ENCODE data around the gene SLFNL1.

SLFNL1 gene

DNA sequence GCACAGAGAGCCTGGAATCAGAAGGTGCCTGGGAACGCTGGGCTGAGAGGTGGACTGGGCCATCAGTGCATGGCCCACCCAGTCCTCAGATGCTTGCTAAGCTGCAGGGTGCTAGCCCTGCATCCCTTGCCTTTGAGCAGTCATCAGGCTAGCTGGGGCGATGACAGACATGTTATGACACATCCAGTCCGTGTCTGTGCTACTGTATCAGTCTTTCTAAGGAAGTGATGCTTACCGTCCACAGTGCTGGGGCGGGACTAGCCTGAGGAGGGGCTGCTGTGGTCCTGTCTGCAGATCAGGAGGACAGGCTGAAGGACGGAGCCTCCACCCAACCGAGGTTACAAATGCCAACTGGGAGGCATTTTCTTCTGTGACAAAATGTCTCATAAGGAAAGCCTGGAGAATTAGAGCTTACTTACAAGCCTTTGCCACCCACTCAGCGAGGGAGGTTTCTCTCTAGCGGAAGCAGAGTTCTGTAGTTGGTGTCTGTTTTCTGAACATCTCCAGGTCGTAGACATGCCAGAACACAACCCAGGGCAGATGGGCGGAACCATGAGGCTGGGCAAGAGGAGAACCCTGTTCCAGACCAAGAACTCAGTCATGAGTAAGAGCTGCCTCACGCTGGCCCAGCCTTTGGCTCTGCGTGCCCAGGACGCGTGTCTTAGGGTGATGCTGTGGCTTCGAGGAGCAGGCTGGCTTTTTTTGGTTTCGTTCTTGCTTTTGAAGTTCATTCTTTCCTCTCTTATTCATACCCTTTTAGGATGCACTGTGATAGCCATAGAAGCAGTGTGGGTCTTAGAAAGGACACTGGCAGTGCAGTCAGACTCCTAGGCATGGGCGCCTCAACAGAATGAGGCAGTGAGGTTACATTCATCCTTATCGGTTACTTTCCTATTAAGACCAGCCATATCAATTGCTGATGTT, 14.3 kb downstream of the SLFNL1 start:
- TF ChIP-seq, protein P1, sequence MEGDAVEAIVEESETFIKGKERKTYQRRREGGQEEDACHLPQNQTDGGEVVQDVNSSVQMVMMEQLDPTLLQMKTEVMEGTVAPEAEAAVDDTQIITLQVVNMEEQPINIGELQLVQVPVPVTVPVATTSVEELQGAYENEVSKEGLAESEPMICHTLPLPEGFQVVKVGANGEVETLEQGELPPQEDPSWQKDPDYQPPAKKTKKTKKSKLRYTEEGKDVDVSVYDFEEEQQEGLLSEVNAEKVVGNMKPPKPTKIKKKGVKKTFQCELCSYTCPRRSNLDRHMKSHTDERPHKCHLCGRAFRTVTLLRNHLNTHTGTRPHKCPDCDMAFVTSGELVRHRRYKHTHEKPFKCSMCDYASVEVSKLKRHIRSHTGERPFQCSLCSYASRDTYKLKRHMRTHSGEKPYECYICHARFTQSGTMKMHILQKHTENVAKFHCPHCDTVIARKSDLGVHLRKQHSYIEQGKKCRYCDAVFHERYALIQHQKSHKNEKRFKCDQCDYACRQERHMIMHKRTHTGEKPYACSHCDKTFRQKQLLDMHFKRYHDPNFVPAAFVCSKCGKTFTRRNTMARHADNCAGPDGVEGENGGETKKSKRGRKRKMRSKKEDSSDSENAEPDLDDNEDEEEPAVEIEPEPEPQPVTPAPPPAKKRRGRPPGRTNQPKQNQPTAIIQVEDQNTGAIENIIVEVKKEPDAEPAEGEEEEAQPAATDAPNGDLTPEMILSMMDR (IDR thresholded peaks at IDR 0.05; ENCODE audit: borderline replicate concordance, insufficient read depth, low read depth, low read length) = no peak
- no peak overlapping the region for H3K4me3 ChIP-seq (ENCODE audit: low read depth, low read length)

DNA sequence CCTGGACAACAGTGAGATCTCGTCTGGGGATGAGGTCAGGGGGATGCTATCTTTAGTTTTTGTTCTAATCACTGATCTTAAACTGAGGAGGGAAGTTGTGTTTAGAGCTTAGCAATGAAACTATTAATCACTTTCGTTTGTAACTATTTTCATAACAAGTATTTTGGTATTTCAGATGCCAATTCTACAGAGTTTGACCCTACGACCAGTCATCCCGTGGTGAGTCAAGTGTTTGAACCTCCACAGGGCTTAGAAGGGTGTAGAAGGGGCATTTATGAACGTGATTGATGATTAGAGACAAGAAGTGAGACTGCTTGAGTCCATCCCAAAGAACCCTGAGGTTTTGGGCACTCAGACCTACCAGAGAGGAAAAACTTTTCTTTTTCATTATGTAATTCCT, 15.6 kb downstream of the SLFNL1 start:
- H3K4me3 ChIP-seq (ENCODE audit: low read depth, low read length) = no peak overlapping the region
- TF ChIP-seq, protein P1 (IDR thresholded peaks at IDR 0.05; ENCODE audit: borderline replicate concordance, insufficient read depth, low read depth, low read length) = no peak

DNA sequence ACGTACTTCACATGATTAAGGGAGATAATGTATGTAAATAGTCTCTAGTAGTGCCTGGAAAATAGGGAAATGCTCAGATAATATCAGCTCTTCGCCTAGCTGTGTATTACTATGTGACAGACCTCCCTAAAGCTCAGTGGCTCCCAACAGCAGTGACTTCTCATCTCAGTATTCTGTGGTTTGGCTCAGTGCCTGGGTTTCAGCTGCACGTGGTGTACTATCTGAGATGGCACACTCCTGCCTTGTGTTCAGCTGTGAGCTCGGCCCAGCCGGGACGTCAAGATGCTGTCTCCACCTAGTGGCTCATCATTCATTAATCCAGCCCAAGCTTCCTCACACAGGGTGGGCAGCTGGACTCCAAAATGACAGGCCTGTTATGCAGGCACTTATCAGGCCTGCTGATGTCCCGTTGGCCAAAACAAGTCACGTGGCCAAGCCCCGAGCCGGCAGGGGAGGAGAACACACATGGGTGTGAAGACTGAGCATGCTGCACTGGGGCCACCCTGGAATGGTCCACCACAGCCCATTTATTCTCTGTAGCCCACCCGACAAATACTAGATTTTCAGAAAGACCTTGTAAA, 17.8 kb downstream of the SLFNL1 start:
- TF ChIP-seq, protein P1 (IDR thresholded peaks at IDR 0.05; ENCODE audit: borderline replicate concordance, insufficient read depth, low read depth, low read length) = peak; percentile 63
- H3K4me3 ChIP-seq (ENCODE audit: low read depth, low read length) = no peak overlapping the region

DNA sequence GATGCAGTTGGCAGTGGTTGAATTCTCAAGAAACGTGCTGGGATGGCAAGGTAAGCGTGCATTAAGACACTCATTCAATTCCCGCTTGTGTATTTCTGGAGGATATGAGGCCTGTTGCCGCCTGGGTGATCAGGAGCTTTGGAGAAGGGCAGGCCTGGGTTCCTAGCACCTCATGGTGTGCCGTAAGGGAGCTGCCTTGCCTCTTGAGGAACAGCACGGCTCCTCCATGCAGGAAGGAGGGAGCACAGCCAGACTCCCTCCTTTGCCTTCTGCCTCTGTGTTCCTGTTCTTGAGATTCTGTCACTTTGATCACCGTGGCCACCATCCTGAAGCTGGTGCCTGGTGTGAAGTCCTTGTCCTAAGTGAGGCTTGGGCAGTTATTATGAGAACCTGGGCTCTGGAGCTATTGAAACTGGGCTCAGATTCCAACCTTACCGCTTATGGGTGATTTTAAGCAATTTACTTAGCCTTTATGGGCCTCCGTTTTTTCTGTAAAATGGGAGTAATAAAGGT, 18.3 kb downstream of the SLFNL1 start:
- H3K4me3 ChIP-seq (ENCODE audit: low read depth, low read length) = no peak overlapping the region
- TF ChIP-seq, protein P1 (IDR thresholded peaks at IDR 0.05; ENCODE audit: borderline replicate concordance, insufficient read depth, low read depth, low read length) = no peak

DNA sequence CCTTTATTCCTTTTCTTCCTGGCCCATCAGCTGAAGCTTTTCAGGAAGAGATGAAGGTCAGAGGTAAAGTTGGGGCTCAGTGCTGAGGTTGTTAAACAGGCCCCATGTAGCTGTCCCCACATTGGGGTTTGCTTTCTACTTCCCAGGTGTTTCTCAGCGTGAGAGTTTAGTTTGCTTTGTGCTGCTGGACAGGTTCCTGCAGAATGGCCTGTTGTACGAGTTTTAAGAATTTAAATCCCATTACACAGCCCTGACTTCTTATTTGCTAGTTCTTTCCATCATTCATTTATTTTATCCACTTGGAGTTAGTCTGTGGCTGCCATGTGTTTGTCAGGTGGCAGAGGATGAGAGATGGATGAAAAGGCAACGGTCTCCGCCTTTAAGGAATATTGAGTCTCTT, 22.9 kb downstream of the SLFNL1 start:
- H3K4me3 ChIP-seq (ENCODE audit: low read depth, low read length) = no peak overlapping the region
- TF ChIP-seq, protein P1 (IDR thresholded peaks at IDR 0.05; ENCODE audit: borderline replicate concordance, insufficient read depth, low read depth, low read length) = no peak

DNA sequence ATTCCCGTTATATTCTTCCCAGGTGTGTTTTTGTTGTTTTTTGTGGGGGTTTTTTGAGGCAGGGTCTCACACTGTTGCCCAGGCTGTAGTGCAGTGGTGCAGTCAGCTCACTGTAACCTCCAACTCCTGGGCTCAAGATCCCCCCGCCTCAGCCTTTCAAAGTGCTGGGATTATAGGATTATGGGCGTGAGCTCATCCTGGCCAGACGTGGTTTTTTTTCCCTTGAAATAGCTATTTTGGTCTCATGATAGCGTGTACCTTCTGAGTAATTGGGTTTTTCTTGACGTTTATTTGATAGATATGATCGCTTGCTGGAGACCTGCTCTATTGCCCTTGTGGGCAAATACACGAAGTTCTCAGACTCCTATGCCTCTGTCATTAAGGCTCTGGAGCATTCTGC, 24.4 kb downstream of the SLFNL1 start:
- H3K4me3 ChIP-seq (ENCODE audit: low read depth, low read length) = no peak overlapping the region
- TF ChIP-seq, protein P1 (IDR thresholded peaks at IDR 0.05; ENCODE audit: borderline replicate concordance, insufficient read depth, low read depth, low read length) = no peak
